GM18520 (cell line): ENCODE results near the gene B4GALT6.

ENCODE experiments used
- ATAC-seq: cut with Tn5 transposase; IDR thresholded peaks from one replicate; pipeline ENCODE4 v1.9.1; 2021; ENCODE audit not compliant: unreplicated experiment

B4GALT6 gene

GRCh38 chr18:31661965-31662364 lies 22.4 kb downstream of the B4GALT6 start:
- ATAC-seq: no peak

DNA sequence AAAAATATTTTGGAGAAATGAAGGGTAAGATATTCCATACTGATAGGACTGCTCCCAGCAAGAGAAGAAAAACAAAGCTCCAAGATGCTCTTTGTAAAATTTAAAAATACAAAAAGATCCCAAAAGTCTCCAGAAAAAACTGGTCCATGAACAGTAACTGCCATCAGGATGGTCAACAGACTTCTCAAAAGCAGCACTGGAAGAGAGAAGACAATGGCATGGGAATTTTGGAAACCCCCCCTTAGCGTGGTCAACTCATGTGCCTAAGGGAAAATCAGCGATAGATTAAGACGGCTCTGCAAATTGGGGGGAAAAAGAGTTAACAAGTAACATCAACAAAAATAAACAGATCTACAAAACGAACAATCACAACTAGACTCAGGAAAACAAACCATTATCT lies 23.6 kb downstream of the B4GALT6 start:
- ATAC-seq: no peak

- no peak for ATAC-seq
These were observed 24.7 kb downstream of the B4GALT6 start for GRCh38 chr18:31659576-31660177.

GRCh38 chr18:31658670-31659575 lies 25.5 kb downstream of the B4GALT6 start:
- peak; percentile 47 for ATAC-seq

DNA sequence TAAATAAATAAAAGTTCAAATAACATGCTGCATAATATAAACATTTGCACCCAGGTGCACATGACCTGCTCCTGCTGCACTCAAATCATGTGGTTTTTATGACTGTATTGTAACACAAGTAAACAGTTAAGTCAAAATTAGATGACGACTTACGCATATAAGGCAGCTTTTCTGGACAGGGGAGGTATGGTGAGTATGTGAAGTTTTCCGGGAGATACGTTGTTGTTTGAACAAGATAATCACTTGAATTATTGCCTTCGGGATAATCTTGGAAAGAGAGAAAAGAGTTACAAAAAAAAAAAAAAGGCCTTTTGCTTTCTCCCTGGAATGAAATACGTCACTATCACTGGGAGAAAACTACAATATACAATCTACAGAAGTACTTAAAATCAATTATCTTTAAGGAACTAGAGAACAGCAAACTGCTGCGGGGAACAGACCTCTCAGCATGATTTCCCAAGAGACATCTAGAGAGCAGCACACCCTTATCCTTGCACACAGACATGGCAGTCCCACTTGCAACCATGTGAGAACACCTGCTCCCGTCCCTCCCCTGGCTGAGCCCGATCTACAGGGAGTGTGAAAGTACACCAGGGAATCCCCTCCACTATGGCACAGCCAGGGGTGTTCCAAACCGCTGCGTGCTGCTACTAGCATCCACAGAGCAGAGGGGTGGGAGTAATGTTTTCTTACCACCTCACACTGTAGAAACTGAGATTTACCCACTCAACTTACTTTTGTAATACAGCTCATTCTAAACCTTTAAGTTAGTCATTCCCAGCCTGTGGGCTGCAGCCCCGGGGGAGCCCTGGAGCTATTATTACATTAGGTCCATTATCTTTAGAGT lies 26.3 kb downstream of the B4GALT6 start:
- ATAC-seq: peak; percentile 81

DNA sequence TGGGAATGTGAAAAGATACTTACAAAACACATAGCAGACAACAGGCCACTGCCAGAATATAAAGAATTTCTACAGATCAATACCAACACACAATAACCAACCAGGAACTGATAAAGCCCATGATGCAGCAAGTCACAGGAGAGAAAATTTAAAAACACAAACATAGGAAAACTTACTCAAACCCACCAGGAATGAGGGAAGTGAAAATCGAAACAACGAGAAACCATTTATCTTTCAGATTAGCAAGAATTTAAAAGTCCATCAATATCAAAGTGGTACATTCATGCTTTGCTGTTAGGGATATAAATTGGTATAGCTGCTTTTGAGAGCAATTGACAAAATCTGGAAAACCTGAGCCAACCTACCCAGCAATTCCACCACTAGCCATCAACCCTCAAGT lies 27.6 kb downstream of the B4GALT6 start:
- ATAC-seq: no peak

DNA sequence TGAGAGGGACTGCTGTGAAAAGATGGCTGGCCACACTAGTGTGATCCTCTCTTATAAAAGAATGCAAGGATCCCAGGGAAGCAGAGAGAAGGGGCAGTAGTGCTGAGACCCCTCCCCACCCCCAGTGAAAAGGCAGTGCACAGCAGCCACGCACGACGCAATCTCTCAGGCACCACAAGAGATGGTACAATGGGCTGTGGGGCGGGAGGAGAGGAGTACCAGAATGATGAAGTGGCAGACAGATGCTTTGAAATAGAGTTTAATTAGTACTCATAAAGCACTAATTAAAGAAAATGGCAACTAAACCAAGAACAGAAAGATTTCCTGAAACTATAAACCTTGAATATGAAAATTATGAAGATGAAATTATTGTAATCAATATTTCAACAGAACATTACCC lies 29.0 kb downstream of the B4GALT6 start:
- no peak for ATAC-seq

DNA sequence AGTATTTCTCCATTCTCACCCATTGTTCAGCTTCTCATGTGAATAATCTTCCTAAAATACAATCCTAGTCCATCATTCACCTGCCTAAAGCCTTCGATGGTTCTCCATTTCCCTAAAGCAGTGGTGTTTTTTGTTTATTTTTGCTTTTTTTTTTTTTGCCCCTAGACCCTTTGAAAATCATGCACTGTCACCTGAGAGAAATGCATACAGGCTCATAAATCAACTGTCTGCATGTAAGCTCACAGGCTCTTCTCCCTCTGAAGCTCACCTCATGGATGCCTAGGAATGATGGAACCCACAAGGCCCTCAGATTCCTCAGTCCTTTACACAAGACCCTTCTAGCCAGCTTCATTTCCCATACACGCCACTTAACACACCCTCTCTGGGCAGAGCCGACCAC lies 31.5 kb downstream of the B4GALT6 start:
- ATAC-seq: no peak

DNA sequence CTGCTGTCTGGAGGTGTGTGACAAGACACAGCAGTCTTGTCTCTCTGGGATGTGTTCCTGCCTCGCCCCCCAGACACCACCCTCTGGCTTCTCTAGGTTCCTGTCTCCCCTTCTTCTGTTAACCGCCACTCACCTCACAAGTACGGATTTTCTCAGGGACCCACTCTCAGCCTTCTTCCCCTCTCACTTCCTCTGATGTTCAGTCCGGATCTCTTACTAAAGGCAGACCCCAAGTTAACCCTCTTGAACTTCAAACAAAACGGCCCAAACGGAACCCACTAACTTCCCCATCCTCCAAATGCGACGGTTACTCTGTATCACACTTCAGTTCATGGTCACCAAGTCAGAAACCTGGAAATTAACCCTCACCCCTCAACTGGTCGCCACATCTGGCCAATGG lies 32.0 kb downstream of the B4GALT6 start:
- ATAC-seq: no peak

- no peak for ATAC-seq
These were observed 33.0 kb downstream of the B4GALT6 start for GRCh38 chr18:31651369-31651768.

GRCh38 chr18:31649978-31650719 lies 34.2 kb downstream of the B4GALT6 start:
- peak; percentile 49 for ATAC-seq

- no peak for ATAC-seq
These were observed 34.9 kb downstream of the B4GALT6 start for GRCh38 chr18:31649449-31649848.

GRCh38 chr18:31648966-31649429 lies 35.4 kb downstream of the B4GALT6 start:
- peak; percentile 80 for ATAC-seq

GRCh38 chr18:31648458-31648857 lies 35.9 kb downstream of the B4GALT6 start:
- ATAC-seq: no peak

DNA sequence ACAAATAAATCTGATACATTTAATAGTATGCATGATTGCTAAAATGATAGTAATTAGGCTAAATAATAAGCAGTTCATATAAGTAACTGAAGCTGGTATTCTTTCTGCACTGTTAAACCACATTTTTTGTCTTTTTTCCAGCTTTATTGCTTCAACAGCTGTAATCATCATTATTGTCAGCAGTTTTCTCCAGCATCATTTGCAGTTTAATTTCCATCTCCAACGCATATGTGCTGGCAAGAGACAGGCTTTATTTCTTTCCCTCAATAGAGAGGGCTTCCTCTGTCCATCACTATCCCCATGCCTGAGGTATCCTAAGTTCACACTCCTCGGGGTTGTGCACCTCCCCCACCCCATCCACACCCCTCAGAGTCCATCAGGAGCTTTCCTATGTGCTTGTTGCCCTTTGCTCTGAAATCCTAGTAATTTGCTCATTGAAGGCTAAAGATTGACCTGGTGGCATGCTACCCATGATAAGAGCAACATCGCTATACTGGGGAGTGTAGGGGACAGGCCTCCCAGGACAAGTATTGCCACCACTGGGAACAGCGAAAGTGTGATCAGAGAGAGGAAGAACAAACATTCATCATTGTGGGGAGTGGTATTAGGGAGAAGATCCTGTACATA lies 37.1 kb downstream of the B4GALT6 start:
- ATAC-seq: no peak

GRCh38 chr18:31646332-31647126 lies 37.9 kb downstream of the B4GALT6 start:
- ATAC-seq: peak; percentile 17

DNA sequence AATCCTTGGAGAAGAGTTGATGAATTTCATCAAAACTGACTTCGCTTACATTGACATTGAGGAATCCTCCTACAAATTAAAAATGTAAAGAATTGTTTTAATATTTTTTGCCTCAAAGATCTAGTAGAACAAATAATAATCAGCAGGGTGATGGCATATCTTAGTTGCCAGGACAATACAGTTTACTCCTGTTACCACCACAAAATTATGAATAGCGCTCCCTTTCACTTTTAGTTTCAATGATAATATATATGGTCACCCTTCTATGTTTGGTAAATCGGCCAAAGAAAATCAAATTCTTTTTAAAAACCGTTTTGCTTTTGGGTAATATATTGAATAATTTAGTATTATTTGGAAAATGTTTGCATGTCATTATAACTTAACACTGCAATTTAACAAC lies 39.0 kb downstream of the B4GALT6 start:
- no peak for ATAC-seq

- ATAC-seq: no peak
These were observed 41.4 kb downstream of the B4GALT6 start for GRCh38 chr18:31643003-31643402.

DNA sequence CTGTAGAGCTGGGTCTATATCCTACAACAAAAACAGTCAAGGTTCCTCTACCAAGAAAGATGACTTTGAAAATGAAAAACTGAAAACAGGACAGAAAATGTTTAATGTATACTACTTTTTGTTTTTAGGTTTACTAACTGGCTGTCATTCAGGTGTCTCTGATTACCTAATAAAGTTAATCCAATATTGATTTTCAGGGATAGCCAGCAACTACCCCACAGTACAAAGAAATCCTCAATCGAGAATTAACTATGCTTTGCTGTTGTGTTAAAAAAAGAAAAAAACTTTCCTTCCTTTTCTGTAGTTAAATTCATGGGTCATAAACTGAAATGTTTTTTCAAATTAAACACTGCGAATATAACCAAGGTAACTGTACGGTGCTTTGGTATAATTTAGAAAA lies 46.9 kb downstream of the B4GALT6 start:
- ATAC-seq: no peak
